GM18867 (cell line): Measurements from ENCODE around the gene TCF12.
A peak's percentile ranks its signal among the peaks of the same experiment; 100 is the strongest.
"Not testable (repeated sequence)": the region's sequence is repeated elsewhere in the genome, so short reads cannot be mapped to it uniquely, and the experiment has no call there.

Experiments used
- ATAC-seq: cut with Tn5 transposase; IDR thresholded peaks from one replicate; pipeline ENCODE4 v1.9.1; 2021; ENCODE audit warnings: mild to moderate bottlenecking, moderate library complexity; ENCODE audit not compliant: unreplicated experiment

Gene TCF12

GRCh38 chr15:56915888-56916287, 2.6 kb upstream of the TCF12 start:
- ATAC-seq: no peak

DNA sequence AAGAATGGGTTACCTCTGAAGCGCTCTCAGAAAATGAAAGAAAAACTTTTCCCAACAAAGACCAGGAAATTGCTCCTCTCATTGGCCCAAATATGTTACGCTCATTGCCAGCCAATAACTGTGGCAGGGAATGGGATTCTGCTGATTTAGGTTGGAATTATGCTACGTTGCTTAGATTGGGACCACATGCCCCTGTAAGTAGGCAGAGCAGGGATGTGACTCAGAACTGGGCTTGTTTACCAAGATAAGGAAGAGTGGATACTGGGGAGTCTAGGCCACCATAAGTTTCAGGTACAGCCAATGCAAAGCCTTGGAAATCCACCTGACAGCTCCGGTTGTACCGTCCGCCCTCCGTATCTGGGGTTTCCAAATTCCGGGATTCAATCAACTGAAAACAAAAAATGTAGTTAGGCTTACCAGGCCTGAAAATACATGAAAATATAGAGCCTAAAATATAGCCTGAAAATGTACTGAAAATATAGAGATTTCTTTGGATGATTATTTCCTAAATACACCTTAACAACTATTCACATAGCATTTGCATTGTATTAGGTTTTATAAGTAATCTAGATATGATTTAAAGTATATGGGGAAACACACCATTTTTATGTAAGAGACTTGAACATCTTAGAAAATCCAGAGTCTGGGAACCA, 1.5 kb upstream of the TCF12 start:
- ATAC-seq: no peak

DNA sequence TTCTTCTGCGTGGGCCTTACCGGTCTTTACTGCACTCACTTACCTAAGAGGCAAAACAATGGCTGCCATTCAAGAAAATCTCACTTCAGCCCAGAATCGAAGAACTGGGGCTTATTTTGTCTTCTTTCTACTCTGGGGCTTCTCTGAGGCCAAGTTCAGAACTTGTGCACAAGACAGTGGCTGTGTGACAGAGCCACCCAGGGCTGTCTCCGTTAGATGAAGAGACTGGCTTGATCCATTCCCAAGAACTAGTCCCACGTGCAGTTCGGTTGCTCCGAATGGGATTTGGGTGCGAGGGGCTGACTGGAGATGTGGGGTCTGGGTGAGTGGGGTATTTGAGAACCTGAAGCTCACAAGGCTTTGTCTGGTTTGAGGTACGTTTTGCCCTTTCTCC, 795 bp upstream of the TCF12 start:
- ATAC-seq: no peak

- ATAC-seq: peak; percentile 27
Measured at GRCh38 chr15:56919031-56919608, 676 bp downstream of the TCF12 start.

GRCh38 chr15:56919609-56920366, 1.3 kb downstream of the TCF12 start:
- peak; percentile 6 for ATAC-seq

GRCh38 chr15:56920367-56920627, 1.9 kb downstream of the TCF12 start:
- ATAC-seq: no peak

DNA sequence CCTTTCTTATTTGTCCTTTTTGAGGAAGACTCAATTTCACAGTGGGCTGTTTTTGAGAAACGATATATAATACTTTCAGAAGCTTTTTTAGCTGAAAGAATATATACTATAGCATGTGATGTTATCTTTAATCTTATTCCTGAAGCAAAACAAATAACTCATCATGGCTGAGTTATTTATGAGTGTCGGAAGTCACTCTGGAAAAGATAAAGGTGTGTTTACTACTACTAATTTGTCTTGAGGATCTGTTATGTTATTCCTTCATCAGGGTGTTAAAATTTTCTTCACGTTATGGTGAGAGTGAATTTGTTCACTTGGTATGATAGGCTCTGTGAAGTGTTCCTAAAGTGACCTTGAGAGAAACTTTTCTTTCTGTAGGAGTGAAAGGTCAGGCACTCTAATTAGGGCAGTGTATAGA, 4.7 kb downstream of the TCF12 start:
- ATAC-seq: no peak

- no peak for ATAC-seq
Measured at GRCh38 chr15:56927816-56928215, 9.4 kb downstream of the TCF12 start.

DNA sequence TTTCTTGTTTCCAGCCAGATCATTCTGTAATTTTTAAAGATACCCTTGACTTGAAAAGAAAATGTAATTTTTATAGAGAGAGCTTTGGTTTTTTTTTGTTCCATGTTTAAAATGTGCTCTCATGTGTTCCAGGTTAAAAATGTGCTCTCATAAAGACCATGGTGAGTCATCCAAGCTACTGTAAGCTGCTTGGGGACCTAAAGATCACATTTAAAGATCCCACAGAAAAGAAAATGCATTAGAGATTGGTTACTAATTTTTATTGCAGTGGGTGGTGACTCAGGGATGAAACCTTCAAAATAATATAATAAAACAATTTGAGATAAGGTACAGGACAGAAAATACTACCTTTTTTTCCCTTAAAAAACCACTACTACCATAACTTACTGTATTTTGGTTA, 11.0 kb downstream of the TCF12 start:
- ATAC-seq: no peak

DNA sequence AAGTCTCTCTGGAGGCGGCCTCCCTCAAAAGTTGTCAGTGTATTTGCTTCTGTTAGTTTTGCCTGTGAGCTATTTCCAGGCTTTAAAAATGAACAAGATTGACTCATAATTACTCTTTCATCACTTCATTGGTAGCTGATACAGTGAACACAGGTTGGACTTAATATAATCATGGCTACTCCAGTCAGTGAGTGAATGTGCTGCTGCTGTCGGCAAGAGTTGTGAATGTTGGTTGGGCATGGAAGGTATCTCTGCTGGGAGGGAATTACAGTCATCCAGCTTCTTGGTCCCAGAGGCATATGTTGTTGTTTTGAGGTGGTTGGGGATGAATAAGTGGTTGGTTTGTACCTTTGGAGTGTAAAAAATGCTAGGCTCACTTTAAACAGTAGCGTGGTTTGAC, 11.5 kb downstream of the TCF12 start:
- no peak for ATAC-seq

- no peak for ATAC-seq
Measured at GRCh38 chr15:56930669-56931313, 12.3 kb downstream of the TCF12 start.

GRCh38 chr15:56931639-56932508, 13.4 kb downstream of the TCF12 start:
- ATAC-seq: no peak

- not testable (repeated sequence) for ATAC-seq
Measured at GRCh38 chr15:56932509-56932868, 14.0 kb downstream of the TCF12 start.

DNA sequence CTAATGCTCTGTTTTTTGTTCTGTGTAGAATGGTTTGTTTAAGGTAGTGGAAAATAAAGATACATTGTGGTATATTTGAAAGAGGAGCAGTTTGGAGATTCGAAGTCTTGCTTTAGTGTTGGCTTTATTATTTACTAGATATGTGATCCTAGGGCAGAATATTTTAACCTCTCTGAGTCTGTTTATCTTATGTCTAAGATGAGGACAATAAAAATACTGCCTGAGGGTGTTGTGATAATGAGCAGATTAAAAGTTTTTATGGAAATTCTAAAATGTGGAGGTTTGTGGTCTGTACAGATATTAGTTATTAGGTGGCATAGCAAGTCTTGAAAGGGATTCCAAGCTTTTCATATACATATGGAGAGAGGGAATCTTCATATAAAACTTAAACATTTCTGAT, 15.0 kb downstream of the TCF12 start:
- ATAC-seq: no peak

DNA sequence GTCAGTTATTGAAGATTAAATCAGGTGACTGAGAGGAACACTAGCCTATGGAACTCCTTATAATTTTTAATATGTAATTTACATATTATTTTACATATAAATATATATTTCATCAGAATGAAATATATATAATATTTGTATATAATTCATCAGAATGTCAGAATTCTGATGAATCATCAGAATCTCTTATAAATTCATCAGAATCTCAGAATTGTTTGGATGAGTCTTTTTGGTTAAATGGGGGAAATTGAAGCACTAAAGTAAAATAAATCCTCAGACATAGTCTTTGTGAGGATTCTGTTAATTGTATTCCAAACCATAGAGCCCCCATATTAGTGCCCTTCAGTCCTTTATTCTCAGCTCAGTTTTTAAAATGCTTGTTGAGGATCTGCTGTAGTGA, 15.4 kb downstream of the TCF12 start:
- ATAC-seq: no peak

DNA sequence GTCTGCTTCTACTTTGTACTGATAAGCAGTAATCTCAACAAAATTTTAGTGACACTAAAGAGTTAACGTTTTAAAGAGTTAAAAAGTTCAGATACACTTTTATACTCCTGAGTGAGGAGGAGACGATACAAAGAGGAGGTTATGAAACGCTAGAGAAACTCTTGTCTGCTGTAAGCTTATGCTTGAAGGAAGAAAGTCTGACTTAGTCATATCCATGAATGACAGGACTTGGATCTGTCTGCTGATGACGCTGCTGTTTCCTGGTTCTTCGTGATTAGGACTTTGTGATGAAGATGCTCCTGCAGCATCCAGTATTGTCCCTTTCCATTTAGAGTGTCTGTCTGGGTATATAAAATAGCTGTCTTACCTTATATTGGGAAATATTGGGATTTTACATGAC, 15.8 kb downstream of the TCF12 start:
- no peak for ATAC-seq

- ATAC-seq: no peak
Measured at GRCh38 chr15:56936929-56937328, 18.5 kb downstream of the TCF12 start.

DNA sequence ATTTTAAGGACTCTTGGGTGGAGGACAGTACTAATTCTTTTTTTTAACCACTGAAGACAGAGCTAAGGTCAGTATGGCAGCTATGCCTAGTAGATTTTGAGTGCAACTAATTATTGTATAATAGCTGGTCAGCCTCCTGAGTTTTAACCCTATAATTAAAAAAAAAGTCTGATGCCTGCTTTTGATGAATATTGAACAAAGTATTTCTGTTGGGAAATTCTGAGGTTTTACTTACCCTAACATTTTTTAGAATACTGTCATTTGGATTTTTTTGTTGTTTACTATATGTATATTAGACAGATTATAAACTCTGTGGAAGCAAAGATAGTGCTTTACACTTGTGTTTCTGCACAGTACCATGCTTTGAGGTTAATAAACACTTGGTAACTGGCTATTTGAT, 20.8 kb downstream of the TCF12 start:
- ATAC-seq: no peak

- no peak for ATAC-seq
Measured at GRCh38 chr15:56940388-56940787, 21.9 kb downstream of the TCF12 start.

GRCh38 chr15:56942118-56942517, 23.7 kb downstream of the TCF12 start:
- ATAC-seq: no peak

DNA sequence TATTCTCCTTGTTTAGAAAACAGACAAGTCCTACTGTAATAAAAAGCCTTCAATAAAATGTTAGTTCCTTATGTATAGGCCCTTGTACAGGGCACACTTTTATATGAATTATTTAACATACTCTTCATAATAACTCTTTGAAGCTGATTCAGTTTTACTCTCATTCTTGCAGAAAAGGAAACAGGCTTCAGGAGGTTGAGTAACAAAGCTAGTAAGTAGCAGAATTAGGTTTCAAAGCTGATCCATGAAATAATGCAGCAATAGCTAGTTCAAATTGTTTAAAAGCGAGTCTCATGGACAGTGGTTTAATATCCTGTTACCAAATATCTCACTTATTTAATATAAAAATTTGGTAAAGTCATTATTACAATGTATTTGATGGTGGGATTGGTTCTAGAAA, 25.0 kb downstream of the TCF12 start:
- ATAC-seq: no peak
